GM19324 (cell line): Measurements from ENCODE around the gene MYO1B.

Experiments
- ATAC-seq: cut with Tn5 transposase; IDR thresholded peaks from one replicate; pipeline ENCODE4 v1.9.1; 2021; ENCODE audit warnings: mild to moderate bottlenecking, moderate library complexity; ENCODE audit not compliant: unreplicated experiment, low FRiP score

Gene MYO1B

DNA sequence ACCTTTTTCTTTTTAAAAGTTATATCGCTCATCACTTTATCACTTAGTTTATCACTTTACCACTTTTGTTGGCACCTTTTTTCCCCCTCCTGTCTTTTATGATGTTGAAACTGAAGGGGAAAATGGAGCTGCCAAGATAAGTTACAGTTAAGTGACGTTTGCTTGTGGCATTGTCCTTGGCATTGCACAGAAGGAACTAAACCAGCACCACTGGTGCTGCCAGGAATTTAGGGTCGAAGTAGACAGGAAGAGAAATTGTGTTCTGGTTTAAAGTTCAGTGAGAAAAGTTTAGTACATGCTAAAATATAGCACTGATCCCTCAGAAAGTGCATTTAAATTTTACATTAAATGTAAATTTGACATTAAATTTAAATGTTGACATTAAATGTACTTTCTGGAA is 49.9 kb downstream of the MYO1B start:
- ATAC-seq = no peak

DNA sequence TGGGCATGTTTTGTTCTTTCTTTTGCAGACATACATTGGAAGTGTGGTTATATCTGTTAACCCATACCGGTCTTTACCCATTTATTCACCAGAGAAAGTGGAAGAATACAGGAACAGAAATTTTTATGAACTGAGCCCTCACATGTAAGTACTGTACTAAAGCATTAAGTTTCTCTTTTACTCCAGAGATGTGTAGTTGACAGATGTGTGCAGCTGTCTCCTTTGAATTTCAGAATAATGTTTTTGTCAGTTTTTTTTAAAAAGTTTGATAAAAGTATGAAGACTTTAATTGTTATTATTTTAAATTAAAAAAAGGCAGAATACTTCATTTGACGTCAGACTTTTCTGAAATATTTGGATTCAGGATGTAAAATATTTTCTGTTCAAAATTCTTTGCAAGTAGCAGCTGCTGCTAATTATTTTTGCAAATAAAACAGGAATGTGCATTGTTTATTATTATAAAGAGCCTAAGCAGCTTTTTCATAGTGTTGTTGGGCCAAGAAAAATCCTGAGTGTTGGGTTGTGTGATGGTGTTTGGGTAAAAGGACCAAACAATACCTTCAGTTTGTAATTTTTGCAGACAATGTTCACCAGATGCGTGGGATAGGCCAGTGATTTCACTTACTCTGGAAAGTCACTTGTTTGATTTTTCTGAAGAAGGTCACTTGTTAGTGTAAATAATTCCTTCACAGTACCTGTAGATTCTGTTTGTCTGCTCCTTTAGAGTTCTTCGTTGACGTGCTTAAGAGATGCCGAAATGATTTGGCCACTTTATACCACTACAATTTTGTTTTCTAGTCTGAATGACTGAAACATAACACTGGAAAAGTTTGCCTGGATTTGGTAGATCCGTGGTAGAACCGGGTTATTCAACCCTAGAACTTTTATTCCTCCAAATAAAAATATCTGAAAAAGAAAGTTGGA is 51.1 kb downstream of the MYO1B start:
- no peak for ATAC-seq

DNA sequence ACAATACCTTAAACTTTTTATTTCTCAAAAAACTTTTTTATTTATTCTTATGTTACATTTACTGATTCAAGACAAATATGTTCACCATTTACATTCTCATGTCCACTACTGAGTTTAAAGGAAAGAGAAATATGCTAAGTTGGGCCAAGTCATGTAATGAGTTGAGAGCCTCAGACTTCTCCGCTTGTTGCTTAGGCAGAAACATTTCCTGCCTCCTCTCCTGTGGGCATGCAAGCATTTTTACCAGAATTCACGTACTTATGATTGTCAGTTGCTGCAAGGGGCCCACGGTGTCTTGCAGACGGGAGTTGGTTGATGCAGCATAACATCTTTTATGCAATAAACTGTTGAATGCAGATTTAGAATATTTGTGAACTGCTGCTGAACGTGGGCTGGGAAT is 51.8 kb downstream of the MYO1B start:
- ATAC-seq = no peak

DNA sequence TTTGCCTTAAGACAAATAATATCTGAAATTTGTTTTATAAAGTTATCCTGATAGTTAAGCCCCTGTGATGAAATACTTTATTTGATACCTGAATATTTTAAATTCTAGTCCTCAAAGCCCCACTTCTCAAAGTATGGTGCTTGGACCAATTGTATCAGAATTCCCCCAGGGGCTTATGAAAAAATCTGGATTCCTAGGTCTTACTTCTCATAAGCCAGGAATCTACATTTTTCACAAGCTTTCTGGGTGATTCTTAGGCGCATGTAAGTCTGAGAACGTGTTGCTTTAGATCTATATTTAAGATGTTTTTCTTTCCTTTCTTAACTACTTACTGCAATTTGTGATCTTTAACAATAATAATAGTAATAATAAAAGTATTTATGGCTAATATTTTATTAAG is 53.1 kb downstream of the MYO1B start:
- no peak for ATAC-seq

DNA sequence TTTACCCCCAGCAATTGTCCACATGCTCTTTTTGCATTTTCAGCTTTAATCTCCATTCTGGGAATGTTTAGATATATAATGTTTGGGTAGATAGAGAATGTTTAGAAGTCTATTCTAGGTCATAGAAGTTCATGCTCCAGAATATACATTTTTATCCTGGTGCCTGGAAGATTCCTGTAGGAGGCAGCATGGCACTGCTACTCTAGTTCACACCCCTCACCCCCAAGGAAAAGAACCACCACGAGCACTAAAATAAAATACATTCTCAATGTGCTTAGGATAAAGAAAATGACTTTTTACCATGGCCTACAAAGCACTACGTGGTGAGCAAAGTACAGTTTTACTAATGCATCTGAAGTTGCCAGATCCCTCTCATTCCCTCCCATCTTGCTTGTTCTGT is 53.8 kb downstream of the MYO1B start:
- no peak for ATAC-seq

DNA sequence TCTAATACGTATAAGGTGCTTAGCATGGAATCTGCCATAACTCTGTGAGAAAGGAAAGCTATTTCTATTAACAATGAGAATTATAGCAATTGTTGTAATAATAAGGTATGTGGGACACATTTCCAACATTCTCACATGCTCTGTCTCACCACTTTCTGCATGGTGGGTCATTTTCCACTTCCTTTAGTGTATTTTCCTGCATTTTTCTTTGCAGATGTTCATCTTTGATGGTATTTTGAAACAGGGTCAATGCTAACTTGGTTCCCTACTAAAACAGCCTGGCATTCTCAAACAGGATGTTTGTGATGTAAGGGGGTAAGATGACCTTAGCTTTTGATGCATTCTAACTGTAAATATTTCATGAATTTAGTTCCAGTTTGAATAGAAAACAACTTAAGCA is 54.7 kb downstream of the MYO1B start:
- no peak for ATAC-seq

DNA sequence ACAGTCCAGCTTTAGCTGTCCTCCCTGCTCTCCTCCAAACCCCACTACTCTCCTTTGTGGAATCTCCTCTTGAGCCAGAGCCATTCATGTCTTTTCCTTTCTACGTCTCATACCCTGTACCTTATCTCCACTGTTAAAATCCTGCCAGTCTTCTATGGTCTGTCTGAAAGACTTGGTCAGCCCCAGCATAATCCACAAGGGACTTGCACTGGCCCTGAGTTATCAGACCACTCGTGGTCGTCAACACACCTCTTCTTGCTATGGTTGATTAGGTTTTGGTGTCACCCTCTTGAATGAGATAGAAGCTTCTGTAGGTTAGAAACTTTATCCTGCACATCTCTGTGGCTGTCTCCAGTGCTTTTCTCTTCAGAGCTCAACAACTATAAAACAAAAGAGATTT is 56.8 kb downstream of the MYO1B start:
- ATAC-seq = no peak

DNA sequence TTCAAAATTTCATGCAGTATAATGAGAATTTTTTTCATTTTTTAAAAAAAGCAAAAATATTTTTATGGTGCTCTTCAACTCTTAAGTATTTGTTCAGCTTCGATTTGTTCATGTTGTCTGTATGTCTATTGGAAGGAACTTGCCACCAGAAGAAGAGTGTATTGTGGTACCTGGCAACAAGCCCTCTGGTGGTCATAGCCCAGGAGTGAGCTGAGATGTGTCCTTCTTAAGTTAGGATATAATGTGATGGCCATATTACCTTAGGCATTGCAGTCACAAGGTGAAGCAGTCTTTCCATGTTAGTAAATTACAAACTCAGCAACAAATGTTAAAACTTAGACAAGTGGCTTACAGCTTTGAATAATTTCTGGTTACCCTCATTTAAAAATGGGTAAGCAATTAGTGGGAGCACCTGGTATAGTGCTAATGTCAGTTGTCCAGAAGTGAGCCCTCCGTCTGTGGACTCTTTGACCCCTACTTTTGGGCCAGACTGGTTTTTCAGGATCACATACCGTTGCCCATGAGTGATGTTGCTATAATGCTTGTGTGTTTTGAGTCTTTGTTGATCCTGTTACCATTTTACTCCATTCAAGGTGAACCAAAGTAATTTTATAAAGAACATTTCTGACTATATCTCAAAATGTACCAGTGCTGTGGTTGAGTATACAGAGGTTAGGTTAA is 57.4 kb downstream of the MYO1B start:
- ATAC-seq = peak; percentile 73

DNA sequence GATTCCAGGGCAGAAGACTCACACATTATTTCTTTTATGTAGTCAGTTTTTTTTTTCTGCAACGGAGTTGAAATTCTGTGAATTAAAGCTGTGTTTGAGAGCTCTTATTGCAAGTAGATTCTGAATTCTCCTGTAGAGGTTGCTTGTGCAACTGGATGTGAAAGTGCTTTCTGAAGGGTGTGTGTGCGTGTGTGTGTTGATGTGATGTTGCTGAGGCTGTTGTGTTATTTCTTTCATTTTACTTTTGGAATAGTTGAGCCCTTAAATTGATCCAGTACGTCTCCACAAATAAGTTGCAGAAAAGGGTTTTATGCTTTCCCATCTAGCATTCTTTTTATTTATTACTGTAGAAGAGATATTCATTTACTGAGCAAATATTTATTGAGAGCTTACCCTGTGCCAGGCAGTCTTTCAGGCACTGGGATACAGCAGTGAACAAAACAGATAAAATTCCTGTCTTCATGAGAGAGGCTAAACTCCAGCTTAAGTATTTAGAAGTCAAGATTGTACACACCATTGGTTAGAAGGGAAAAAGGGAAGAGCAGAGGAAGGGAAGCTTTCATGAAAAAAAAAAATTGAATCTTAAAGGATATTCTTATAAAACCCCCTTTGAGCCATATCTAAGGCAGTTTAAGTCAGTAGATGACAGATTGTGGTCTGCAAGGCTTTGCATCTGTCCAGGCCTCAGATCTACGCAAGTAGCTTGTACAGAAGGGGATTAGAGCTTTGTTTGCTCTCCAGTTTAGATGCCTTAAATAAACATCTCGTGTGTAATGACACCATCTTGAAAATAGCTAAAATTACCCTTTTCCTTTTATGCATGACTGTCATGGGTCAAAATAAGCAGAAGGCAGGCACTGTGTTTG is 58.2 kb downstream of the MYO1B start:
- ATAC-seq = no peak

DNA sequence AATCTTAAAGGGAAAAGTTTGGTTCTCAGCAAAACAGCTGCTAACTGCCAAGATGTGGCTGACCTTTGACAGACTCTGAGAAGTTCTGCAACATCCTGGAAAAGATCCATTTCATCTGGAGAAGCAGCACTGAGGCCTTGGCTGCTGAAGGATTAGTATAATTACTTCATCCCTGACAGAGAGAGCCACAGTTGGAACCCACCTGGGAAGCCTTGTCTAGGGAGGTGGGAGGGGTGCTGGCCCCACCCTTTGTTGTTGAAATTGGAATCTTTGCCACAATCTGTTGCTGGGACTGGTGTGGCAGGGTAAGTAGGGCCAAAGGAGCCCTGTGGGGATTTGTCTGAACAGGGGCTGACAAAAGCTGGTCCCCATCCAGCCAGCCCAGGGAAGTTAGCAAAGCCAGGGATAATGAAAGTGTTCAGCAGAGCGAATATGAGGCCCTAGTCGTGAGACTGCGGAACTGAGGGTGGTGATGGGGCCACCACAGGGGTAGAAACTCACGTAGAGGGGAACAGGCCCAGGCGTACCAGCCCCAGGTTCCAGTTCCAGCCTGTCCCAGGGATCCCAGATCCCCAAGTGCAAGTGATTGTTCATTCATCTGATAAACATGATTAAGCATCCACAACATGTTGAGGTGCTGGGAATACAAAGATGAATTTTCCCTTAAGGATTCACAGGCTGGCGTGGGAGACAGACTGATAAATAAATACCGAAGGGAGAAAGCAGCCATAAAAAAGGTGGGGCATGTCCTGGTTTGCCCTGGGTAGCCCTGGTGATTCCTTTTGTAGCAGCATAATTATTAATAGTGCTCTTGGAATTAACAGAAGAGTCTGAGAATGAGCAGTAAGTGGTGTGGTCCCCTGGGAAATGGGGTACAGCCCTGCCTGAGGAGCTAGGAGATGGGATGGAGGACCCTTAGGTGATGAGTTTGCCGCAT is 60.0 kb downstream of the MYO1B start:
- no peak for ATAC-seq

DNA sequence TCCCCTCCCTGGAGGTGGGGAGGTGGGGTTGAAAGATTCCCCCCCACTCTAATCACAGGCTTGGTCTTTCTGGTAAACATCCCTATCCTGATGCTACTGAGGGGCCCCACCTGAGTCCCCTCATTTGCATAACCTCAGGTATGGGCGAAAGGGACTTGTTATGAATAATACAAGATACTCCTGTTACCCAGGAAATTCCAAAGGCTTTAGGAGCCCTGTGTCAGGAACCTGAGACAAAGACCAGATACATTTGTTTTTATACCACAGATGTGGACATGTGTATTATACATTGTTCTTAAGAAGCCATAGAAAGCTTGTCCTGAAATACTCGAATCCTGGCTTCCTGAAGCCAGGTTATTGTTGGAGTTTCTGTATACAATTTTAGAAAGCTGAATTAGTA is 62.8 kb downstream of the MYO1B start:
- no peak for ATAC-seq

DNA sequence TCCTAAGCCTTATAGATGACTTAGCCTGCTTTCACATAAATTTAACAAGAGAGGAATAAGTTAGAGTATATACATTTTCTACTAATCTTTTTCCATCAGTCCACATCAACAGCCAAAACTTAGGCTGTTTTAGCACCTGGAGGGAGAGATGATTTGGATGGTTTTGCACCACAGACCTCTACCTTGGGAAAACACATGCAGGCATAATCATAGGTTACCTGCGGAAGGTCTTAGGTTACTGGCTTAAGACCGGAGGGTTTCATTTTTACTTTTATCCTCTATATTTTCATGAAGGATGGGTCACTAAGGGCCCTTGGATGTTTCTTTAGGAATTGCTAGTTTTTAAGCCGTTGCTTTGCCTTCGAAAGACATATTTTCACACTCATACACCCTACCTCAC is 66.0 kb downstream of the MYO1B start:
- ATAC-seq = no peak

DNA sequence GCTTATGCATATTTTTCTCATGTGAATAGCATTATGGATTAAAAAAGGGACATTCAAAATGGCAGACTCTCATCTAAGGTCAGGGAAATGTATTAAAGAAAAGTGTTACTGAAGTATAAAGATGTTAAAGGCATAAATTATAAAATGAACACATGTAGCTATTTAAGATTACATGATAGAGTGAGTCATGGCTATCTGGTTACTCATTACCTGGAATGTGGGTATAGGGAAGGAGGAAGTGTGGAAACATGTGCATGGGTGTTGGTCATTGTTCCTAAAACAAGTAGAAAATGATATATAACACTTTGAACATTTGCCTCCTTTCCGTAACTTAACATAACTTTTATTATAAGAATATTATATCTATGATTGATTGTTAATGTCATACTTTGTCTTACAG is 66.4 kb downstream of the MYO1B start:
- no peak for ATAC-seq

DNA sequence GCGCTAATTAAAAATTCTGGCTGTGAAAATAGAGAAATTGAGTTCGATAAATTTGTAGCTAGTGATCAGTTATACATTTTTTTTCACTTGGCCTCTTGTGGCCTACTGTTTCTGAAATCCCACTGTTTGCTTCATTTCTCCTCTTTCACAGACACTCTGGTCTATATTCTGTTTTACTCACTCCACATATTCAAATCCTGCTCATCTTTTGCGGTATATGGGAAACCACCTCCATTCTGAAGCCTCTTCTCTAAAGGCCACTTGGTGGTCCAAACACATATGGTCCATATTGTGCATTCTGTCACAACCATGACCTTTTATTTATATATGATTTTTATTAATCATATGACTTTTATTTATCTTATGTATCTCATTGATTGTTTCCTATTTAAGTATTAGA is 67.0 kb downstream of the MYO1B start:
- no peak for ATAC-seq

DNA sequence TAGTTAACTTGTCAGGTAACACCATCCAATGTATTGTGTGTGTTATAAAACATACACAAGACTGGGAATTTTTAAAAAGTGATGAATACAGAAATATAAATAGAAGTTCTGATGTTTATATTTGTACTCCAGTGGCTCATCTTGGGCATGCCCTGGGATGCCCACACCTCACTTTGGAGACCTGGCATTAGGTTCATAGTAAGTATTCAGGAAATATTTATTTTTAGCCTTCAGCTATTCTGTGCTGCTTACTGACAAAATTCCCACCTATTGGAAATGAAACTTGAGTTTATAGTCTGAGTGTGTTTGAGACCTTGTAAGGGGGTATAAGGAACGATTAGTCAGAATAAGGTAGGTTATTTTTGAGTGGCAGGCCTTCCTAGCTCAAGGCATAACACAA is 67.5 kb downstream of the MYO1B start:
- no peak for ATAC-seq

DNA sequence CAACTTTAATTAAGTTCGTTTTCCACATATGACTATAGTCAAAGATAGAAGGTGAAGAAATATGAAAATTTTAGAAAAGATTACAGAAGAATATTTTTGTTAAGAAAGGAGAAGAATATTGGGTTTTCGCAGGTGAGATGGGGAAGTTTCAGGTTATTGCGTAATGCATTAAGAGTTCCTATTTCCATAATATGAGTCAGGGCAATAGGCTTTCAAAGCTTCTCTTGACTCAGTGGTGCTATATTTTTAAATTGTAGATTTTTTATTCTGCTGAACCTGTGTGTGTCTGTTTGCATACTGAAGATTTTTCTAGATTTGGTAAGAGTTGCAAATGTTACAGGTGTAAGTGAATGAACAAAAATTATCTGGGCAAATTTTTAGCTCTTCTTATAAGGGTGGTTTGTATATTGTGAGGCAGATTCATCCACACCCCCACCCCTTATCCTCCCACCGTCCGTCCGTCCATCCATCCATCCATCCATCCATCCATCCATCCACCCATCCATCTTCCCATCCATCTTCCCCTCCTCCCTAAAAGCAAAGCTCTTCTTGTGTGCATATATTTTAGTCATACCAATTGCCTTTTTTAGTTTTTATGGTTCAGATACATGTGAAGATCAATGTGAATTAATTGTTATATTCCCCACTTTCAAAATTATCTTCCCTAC is 69.6 kb downstream of the MYO1B start:
- no peak for ATAC-seq

DNA sequence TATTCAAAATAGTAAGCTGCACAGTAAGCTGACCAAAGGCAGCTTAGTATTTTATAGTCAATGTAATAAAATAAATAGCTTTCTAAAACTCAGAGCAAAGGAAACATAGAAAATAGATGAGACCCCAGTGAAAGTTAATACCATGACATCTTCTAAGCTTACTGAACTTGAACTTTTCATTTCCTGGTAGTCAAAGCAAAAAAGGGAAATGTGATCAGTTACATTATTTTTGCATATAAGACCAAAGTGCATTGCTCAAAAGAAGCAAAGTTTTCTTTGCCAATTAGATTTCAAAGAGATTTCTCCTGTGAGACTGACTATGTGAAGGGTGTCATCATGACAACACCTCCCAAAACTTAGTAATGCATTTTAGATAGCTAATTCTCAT is 70.2 kb downstream of the MYO1B start:
- ATAC-seq = no peak

DNA sequence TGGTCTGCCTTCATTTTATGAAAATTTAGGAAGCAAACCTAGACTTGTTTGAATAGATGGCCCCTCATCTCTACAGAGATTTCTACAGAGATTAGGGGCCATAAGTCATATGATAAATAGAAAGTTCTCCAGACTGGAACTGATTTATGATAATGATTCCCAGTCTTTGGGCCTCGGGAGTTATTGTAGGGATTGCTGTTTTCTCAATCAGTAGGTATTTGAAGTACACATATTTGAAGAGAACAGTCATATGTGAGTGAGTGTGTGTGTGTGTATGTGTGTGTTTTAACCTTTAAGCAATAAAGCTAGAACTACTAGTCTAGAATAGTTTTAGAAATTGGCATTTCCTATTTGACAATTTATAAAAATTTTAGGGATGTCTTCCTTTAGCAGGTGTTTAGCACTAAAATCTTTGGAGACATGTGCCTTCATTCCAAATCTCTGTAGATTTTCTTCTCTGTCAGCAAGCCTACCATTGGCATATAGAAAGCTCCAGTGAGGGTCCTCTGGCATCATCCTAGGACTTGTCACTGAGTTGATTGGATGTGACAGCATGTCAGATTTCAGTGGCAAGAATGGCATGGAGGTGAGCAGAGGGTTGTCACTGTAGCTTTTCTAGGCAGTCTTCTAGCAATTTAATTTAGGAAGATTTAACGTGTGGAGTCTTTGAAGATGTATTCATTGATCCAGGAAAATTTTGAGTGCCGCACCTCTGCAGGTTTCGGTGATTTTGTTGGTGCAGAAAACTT is 71.2 kb downstream of the MYO1B start:
- no peak for ATAC-seq
